Suprapubic skin (tissue), 3 donors: ENCODE data around the gene KCNJ1.

Experiments used
- POLR2A ChIP-seq, 2 donors: fragments of 450-650 bp; IDR thresholded peaks; one replicate each; pipeline ENCODE4 v1.6.1; 2017; ENCODE audit warnings: antibody characterized with exemption in 2 of 2, mild to moderate bottlenecking in 2 of 2, moderate library complexity in 2 of 2
- TF ChIP-seq, protein P1 (sequence below), 2 donors: fragments of 200-600 bp in 1 of 2; fragments of 450-650 bp in 1 of 2; sonication (generic) in 1 of 2; IDR thresholded peaks; one replicate each; pipeline ENCODE4 v1.5.1; 2016 to 2019; ENCODE audit warnings: antibody characterized with exemption in 2 of 2, mild to moderate bottlenecking in 1 of 2, moderate library complexity in 1 of 2

DNA sequence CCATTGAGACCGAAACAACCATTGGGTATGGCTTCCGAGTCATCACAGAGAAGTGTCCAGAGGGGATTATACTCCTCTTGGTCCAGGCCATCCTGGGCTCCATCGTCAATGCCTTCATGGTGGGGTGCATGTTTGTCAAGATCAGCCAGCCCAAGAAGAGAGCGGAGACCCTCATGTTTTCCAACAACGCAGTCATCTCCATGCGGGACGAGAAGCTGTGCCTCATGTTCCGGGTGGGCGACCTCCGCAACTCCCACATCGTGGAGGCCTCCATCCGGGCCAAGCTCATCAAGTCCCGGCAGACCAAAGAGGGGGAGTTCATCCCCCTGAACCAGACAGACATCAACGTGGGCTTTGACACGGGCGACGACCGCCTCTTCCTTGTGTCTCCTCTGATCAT, 44.6 kb upstream of the KCNJ1 start:
- TF ChIP-seq, protein P1, sequence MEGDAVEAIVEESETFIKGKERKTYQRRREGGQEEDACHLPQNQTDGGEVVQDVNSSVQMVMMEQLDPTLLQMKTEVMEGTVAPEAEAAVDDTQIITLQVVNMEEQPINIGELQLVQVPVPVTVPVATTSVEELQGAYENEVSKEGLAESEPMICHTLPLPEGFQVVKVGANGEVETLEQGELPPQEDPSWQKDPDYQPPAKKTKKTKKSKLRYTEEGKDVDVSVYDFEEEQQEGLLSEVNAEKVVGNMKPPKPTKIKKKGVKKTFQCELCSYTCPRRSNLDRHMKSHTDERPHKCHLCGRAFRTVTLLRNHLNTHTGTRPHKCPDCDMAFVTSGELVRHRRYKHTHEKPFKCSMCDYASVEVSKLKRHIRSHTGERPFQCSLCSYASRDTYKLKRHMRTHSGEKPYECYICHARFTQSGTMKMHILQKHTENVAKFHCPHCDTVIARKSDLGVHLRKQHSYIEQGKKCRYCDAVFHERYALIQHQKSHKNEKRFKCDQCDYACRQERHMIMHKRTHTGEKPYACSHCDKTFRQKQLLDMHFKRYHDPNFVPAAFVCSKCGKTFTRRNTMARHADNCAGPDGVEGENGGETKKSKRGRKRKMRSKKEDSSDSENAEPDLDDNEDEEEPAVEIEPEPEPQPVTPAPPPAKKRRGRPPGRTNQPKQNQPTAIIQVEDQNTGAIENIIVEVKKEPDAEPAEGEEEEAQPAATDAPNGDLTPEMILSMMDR (IDR thresholded peaks at IDR 0.05): no peak
- TF ChIP-seq POLR2A (IDR thresholded peaks at IDR 0.05): no peak
